Stimulated activated naive CD8-positive, alpha-beta T cell treated with anti-CD3 and anti-CD28 coated beads, Interleukin-15, Interleukin-2, amounts not matched to agents 100 ng/mL and 50 ng/mL, for 24 hours (primary cell): ENCODE measurements around the gene KRABD2.
"Not testable (repeated sequence)": the region's sequence is repeated elsewhere in the genome, so short reads cannot be mapped to it uniquely, and the experiment has no call there.

Experiments used
- H3K27ac Mint-ChIP-seq: one replicate; pipeline ENCODE4 v1.8.0; 2021; ENCODE audit warnings: mild to moderate bottlenecking, mixed read lengths
- H3K27me3 Mint-ChIP-seq: one replicate; pipeline ENCODE4 v1.8.0; 2021; ENCODE audit warnings: mixed read lengths
- H3K36me3 Mint-ChIP-seq: one replicate; pipeline ENCODE4 v1.8.0; 2021; ENCODE audit warnings: low read depth, mixed read lengths
- H3K4me1 Mint-ChIP-seq: one replicate; pipeline ENCODE4 v1.8.0; 2021; ENCODE audit warnings: low read depth, mixed read lengths
- H3K4me3 Mint-ChIP-seq: one replicate; pipeline ENCODE4 v1.8.0; 2021; ENCODE audit warnings: mild to moderate bottlenecking, mixed read lengths
- H3K9me3 Mint-ChIP-seq: one replicate; pipeline ENCODE4 v1.8.0; 2021; ENCODE audit warnings: mixed read lengths

Gene KRABD2

GRCh38 chr17:8382052-8382879 lies 5.8 kb upstream of the KRABD2 start:
- Mint-ChIP-seq H3K4me3 (peak overlapping the region; percentile 99), H3K27ac (peak overlapping the region; percentile 98), H3K4me1 (peaks cover 63% of the 10 kb centered on the region), H3K9me3 (no peaks in the 10 kb centered on the region), H3K27me3 (no peaks in the 10 kb centered on the region), H3K36me3 (peaks cover 59% of the 10 kb centered on the region)

GRCh38 chr17:8380049-8380448 lies 3.5 kb upstream of the KRABD2 start:
- Mint-ChIP-seq H3K36me3 (peaks cover 76% of the 10 kb centered on the region), H3K27ac (peak overlapping the region; percentile 98), H3K4me3 (peak overlapping the region; percentile 99)

DNA sequence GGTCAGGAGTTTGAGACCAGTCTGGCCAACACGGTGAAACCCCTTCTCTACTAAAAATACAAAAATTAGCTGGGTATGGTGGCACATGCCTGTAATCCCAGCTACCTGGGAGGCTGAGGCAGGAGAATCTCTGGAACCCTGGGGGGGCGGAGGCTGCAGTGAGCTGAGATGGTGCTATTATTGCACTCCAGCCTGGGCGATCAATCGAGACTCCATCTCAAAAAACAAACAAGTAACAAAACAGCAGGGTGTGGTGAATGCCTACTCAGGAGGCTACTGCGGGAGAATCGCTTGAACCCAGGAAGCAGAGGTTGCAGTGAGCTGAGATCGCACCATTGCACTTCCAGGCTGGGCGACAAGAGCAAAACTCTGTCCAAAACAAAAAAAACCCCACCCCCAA lies 1.6 kb upstream of the KRABD2 start:
- Mint-ChIP-seq H3K36me3 (peaks cover 76% of the 10 kb centered on the region), H3K27ac (peak overlapping the region; percentile 78), H3K4me1 (peaks cover 69% of the 10 kb centered on the region), H3K4me3 (peak overlapping the region; percentile 99)
- H3K9me3 Mint-ChIP-seq, H3K27me3 Mint-ChIP-seq: not testable (repeated sequence)

More at GRCh38 chr17:8380049-8380448, 3.5 kb upstream of the KRABD2 start:
- no peaks in the 10 kb centered on the region for H3K27me3 Mint-ChIP-seq
- H3K4me1 Mint-ChIP-seq = peaks cover 79% of the 10 kb centered on the region
- no peaks in the 10 kb centered on the region for H3K9me3 Mint-ChIP-seq

- H3K36me3 Mint-ChIP-seq = peaks cover 69% of the 10 kb centered on the region
- H3K9me3 Mint-ChIP-seq = no peaks in the 10 kb centered on the region
- H3K4me1 Mint-ChIP-seq = peaks cover 65% of the 10 kb centered on the region
- no peaks in the 10 kb centered on the region for H3K27me3 Mint-ChIP-seq
- H3K27ac Mint-ChIP-seq = peak overlapping the region; percentile 39
- H3K4me3 Mint-ChIP-seq = peak overlapping the region; percentile 99
Measured at GRCh38 chr17:8377422-8377821, 918 bp upstream of the KRABD2 start.

DNA sequence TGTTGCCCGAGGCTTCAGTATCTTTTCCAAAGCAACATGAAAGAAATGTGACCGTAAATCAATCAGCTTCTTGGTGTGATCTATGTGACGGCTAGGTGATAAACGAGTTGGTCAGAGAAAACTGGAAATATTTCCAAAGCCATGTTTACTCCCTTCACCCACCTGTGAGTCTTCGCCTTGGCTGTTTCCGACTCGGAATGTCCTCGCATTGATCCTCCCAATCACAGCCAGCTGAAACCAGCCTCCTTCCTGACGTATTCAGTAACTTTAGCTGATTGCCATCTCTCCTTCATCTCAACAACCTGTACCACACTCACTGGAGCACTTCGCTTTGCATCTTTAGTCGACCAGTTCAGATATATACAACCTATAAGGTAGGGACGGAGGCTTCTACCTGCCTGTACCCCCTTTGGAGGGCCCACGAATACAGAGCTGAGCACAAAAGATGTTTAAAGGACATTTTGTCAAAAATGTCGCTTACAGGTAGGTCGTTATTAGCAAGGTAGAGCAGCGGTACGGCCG lies 705 bp downstream of the KRABD2 start:
- peaks cover 53% of the 10 kb centered on the region for H3K36me3 Mint-ChIP-seq
- H3K4me1 Mint-ChIP-seq = peaks cover 57% of the 10 kb centered on the region
- H3K4me3 Mint-ChIP-seq = peak overlapping the region; percentile 99
- H3K27me3 Mint-ChIP-seq = no peaks in the 10 kb centered on the region
- no peaks in the 10 kb centered on the region for H3K9me3 Mint-ChIP-seq
- peak overlapping the region; percentile 75 for H3K27ac Mint-ChIP-seq

DNA sequence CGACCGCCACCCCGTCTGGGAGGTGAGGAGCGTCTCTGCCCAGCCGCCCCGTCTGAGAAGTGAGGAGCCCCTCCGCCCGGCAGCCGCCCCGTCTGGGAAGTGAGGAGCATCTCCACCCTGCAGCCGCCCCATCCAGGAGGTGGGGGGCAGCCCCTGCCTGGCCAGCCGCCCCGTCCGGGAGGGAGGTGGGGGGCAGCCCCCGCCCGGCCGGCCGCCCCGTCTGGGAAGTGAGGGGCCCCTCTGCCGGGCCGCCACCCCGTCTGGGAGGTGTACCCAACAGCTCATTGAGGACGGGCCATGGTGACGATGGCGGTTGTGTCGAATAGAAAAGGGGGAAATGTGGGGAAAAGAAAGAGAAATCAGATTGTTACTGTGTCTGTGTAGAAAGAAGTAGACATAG lies 2.6 kb downstream of the KRABD2 start:
- H3K9me3 Mint-ChIP-seq, H3K27ac Mint-ChIP-seq, H3K27me3 Mint-ChIP-seq, H3K4me3 Mint-ChIP-seq: not testable (repeated sequence)
- peaks cover 46% of the 10 kb centered on the region for H3K4me1 Mint-ChIP-seq
- peaks cover 48% of the 10 kb centered on the region for H3K36me3 Mint-ChIP-seq

DNA sequence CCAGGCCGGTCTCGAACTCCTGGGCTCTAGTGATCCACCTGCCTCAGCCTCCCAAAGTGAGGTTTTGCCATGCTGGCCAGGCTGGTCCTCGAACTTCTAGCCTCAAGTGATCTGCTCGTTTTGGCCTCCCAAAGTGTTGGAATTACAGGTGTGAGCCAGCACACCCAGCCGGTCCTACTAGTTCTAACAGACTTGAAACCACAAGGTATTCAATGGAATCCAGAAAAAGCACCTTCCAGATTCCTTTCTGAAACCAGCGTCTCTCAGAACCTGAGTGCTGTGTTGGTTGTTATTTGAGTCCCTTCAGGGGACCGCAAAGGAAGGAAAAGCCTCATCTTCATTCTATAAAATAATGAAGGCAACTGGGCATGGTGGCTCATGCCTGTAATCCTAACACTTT lies 4.1 kb downstream of the KRABD2 start:
- no peak overlapping the region for H3K27ac Mint-ChIP-seq
- peaks cover 35% of the 10 kb centered on the region for H3K36me3 Mint-ChIP-seq
- no peak overlapping the region for H3K4me3 Mint-ChIP-seq
- H3K4me1 Mint-ChIP-seq = peaks cover 31% of the 10 kb centered on the region
- H3K9me3 Mint-ChIP-seq = no peaks in the 10 kb centered on the region
- H3K27me3 Mint-ChIP-seq = no peaks in the 10 kb centered on the region

GRCh38 chr17:8371786-8372185 lies 4.7 kb downstream of the KRABD2 start:
- no peaks in the 10 kb centered on the region for H3K27me3 Mint-ChIP-seq
- no peak overlapping the region for H3K27ac Mint-ChIP-seq
- peaks cover 25% of the 10 kb centered on the region for H3K4me1 Mint-ChIP-seq
- H3K9me3 Mint-ChIP-seq = no peaks in the 10 kb centered on the region
- H3K4me3 Mint-ChIP-seq = no peak overlapping the region
- peaks cover 28% of the 10 kb centered on the region for H3K36me3 Mint-ChIP-seq

DNA sequence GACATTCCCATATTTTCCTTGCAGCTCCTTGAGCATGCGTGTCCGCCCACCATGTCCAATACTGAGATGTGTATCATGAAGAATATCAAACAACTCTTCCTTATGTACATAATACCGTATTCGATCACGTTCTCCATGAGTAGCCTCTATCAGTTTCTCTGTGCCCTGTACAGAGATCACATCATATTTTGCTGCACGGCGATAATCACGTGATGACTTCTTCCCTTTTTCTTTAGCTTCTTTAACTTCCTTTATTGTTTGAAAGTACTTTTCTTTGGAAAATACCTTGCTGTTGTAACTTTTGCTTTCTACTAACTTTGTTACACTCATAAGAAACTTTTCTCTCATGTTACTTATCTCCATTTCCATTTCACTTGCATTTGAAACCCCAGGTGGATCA lies 6.6 kb downstream of the KRABD2 start:
- peak overlapping the region; percentile 11 for H3K27ac Mint-ChIP-seq
- no peak overlapping the region for H3K4me3 Mint-ChIP-seq

DNA sequence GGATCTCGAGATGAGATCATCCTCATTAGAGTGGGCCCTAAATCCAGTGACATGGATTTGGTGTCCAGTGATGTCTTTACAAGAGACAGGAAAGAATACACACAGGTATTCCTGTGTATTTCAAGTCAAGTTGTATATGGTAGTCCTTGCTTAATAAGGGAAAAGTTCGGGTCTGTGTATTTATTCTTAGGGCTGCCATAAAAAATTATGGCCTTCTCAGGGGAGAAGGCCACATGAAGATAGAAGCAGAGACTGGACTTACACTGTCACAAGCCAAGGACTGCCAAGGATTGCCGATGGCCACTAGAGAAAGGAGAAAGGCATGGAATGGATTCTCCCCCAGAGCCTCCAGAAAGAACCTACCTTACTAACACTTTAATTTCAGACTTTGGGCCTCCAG lies 8.3 kb downstream of the KRABD2 start:
- Mint-ChIP-seq H3K27me3 (no peaks in the 10 kb centered on the region), H3K4me3 (no peak overlapping the region), H3K4me1 (peaks cover 9% of the 10 kb centered on the region), H3K9me3 (no peaks in the 10 kb centered on the region), H3K27ac (no peak overlapping the region), H3K36me3 (peaks cover 16% of the 10 kb centered on the region)

More for the DNA sequence above, 6.6 kb downstream of the KRABD2 start:
- H3K9me3 Mint-ChIP-seq = no peaks in the 10 kb centered on the region
- no peaks in the 10 kb centered on the region for H3K27me3 Mint-ChIP-seq
- peaks cover 16% of the 10 kb centered on the region for H3K36me3 Mint-ChIP-seq
- H3K4me1 Mint-ChIP-seq = peaks cover 9% of the 10 kb centered on the region

GRCh38 chr17:8366231-8366630 lies 10.3 kb downstream of the KRABD2 start:
- Mint-ChIP-seq H3K27me3 (no peaks in the 10 kb centered on the region), H3K36me3 (peaks cover 16% of the 10 kb centered on the region), H3K4me3 (no peak overlapping the region), H3K27ac (no peak overlapping the region), H3K4me1 (peaks cover 9% of the 10 kb centered on the region), H3K9me3 (no peaks in the 10 kb centered on the region)

DNA sequence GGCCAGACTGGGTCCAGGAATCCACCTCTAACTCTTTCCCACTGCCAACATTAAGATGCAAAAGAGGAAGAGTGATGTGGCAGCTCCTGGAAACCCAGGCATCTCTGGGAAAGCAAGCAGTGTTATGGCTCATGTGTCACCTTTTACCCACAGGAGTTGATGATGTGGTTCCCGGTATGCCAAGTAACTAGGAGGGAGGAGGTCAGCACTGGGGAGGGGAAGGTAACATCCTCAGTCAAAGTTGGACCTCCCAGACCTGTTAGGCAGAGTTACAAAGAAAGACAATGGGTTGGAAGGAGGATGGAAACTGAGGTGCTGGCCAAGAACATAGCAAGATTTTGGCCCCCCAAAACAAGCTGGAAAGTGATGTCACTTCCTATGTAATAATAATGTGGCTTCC lies 11.4 kb downstream of the KRABD2 start:
- Mint-ChIP-seq H3K4me3 (no peak overlapping the region), H3K4me1 (peaks cover 5% of the 10 kb centered on the region), H3K9me3 (no peaks in the 10 kb centered on the region), H3K36me3 (peaks cover 14% of the 10 kb centered on the region), H3K27ac (no peak overlapping the region), H3K27me3 (no peaks in the 10 kb centered on the region)

GRCh38 chr17:8362651-8363332 lies 13.7 kb downstream of the KRABD2 start:
- H3K9me3 Mint-ChIP-seq = no peaks in the 10 kb centered on the region
- no peaks in the 10 kb centered on the region for H3K27me3 Mint-ChIP-seq
- no peaks in the 10 kb centered on the region for H3K36me3 Mint-ChIP-seq
- H3K4me1 Mint-ChIP-seq = peaks cover 6% of the 10 kb centered on the region
- H3K27ac Mint-ChIP-seq = no peak overlapping the region
- H3K4me3 Mint-ChIP-seq = no peak overlapping the region

DNA sequence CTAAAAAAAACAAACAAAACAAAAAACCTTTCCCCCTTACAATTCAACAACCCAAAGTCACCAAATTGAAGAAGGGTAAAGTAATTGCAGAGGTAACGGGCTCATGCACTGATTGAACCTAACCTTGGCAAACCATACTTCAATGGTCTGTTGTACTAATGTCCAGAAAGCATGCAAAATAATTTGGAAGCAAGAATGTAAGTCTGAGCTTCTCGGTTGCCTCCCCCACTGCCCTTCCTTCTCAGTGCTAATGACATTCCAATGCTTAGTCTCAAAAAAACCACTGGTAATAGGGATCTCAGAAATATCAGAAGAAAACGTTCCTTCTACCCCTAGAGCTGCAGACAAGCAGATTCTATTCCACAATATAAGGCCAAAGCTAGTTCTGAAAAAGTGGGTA lies 15.8 kb downstream of the KRABD2 start:
- Mint-ChIP-seq H3K27ac (no peak overlapping the region), H3K27me3 (no peaks in the 10 kb centered on the region), H3K4me3 (no peak overlapping the region), H3K36me3 (no peaks in the 10 kb centered on the region), H3K4me1 (peaks cover 6% of the 10 kb centered on the region), H3K9me3 (no peaks in the 10 kb centered on the region)

GRCh38 chr17:8360260-8360659 lies 16.2 kb downstream of the KRABD2 start:
- no peak overlapping the region for H3K27ac Mint-ChIP-seq
- no peak overlapping the region for H3K4me3 Mint-ChIP-seq
- H3K9me3 Mint-ChIP-seq = no peaks in the 10 kb centered on the region
- peaks cover 6% of the 10 kb centered on the region for H3K4me1 Mint-ChIP-seq
- no peaks in the 10 kb centered on the region for H3K27me3 Mint-ChIP-seq
- no peaks in the 10 kb centered on the region for H3K36me3 Mint-ChIP-seq
